AG10803 (cell line): ENCODE results near the gene OCIAD2.
A peak's percentile ranks its signal among the peaks of the same experiment; 100 is the strongest.

Experiments used
- DNase-seq: peaks from one replicate; pipeline ENCODE4 v3.0.0; 2010; ENCODE audit warnings: low read depth
- H3K4me3 ChIP-seq: 2 replicates; pipeline ENCODE4 v1.5.1; 2011; ENCODE audit warnings: mild to moderate bottlenecking, low read length, control low read depth
- TF ChIP-seq, protein P1 (sequence below): conservative IDR thresholded peaks from 2 replicates; pipeline ENCODE4 v1.5.1; 2011; ENCODE audit warnings: mild to moderate bottlenecking, low read length, control low read depth, inconsistent platforms

The OCIAD2 gene

DNA sequence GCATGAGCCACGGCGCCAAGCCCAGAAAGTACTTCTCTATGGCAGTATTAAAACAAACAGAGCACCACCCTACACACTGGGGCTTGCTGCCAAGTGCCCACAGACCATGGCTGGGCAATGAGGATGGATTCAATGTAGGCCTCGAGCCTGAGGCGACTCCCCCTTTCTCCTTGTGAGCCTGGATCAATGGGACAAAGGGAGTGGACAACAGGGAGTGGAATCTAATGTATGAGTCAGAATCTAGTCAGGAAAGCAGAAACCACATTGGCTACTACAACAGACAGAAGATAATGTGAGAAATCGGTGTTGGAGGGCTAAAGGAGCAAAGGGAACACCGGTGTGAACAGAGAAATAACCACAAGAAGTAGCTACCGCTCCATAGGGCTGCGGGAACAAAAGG lies 37.7 kb upstream of the OCIAD2 start:
- TF ChIP-seq, protein P1, sequence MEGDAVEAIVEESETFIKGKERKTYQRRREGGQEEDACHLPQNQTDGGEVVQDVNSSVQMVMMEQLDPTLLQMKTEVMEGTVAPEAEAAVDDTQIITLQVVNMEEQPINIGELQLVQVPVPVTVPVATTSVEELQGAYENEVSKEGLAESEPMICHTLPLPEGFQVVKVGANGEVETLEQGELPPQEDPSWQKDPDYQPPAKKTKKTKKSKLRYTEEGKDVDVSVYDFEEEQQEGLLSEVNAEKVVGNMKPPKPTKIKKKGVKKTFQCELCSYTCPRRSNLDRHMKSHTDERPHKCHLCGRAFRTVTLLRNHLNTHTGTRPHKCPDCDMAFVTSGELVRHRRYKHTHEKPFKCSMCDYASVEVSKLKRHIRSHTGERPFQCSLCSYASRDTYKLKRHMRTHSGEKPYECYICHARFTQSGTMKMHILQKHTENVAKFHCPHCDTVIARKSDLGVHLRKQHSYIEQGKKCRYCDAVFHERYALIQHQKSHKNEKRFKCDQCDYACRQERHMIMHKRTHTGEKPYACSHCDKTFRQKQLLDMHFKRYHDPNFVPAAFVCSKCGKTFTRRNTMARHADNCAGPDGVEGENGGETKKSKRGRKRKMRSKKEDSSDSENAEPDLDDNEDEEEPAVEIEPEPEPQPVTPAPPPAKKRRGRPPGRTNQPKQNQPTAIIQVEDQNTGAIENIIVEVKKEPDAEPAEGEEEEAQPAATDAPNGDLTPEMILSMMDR, result no peak
- H3K4me3 ChIP-seq, result no peak overlapping the region
- no peak for DNase-seq

DNA sequence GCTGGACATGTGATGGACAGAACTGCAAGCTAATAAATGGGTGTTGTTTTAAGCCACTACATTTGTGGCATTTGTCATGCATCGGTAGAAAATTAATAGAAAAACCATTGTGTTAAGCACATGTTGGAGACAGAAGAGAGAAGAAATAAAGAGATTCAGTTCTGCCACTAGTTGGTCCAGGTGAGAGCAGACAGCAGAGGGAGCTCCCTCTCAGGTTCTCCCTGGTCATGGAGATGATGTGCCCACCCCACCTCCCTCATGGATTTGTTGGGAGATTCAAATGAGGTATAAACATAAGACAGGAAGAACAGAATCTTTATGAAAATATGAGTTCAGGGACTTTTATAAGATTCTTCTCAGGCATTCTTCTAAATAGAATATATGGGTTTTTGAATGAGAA lies 36.8 kb upstream of the OCIAD2 start:
- no peak overlapping the region for H3K4me3 ChIP-seq
- TF ChIP-seq, protein P1, result no peak
- no peak for DNase-seq

GRCh38 chr4:48939785-48940184 lies 33.2 kb upstream of the OCIAD2 start:
- no peak overlapping the region for H3K4me3 ChIP-seq
- DNase-seq, result peak; percentile 71
- TF ChIP-seq, protein P1, result no peak

- TF ChIP-seq, protein P1, result no peak
- no peak for DNase-seq
- H3K4me3 ChIP-seq, result no peak overlapping the region
Observed at GRCh38 chr4:48938831-48939230, 32.3 kb upstream of the OCIAD2 start.

DNA sequence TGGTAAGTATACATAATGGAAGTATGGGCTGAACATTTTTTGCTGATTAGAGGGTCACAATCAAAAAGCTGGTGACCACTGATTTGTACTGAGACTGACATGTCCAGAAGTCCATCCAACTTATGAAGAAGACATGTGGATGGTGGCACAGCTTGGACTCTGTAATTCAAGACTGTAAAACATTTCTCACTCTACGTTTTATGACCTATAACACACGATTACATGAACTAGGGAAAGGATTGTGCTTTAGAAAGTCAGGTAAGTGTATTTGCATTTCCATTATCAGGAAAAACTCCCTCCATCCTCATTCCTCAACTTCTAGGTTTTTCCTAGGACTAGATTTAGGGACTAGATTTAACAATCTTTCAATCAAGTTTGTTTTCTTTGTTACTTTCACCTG lies 30.5 kb upstream of the OCIAD2 start:
- DNase-seq, result no peak
- TF ChIP-seq, protein P1, result no peak
- no peak overlapping the region for H3K4me3 ChIP-seq

DNA sequence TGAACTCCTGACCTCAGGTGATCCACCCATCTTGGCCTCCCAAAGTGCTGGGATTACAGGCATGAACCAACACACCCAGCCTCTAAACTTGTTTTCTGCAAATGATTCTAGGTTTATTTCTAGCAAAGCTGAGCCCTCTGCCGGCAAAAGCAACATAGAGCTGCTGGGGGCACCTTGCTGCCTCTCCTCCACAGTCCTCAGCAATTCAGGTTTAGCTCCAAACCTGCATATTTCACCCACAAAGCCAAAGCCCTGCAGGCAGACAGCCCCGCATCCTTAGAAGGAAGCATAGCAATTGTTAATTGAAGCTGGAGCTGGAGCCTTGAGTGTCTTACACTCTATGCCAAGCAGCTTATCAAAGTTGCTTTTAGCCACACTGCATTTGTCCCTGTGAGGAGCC lies 24.9 kb upstream of the OCIAD2 start:
- H3K4me3 ChIP-seq, result no peak overlapping the region
- no peak for DNase-seq
- TF ChIP-seq, protein P1, result no peak

DNA sequence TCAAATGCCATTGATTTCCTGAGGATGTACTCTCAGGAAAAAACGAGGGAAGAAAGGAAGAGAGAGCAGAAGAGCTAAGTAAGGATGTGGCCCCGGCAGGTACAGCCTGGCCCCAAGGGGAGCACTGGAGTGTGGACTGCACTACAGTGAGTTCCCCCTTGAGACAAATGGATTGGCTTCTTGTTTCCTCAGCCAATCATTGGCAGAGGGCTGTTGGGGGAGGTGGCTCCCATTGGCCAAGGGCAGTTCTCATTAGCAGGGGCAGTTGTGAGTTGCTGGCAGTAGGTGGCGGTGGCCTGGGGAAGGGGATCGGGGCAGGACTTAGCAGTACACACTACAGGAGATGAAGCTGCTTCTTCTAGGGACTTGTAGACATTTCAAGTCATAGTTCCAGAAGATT lies 24.1 kb upstream of the OCIAD2 start:
- H3K4me3 ChIP-seq, result no peak overlapping the region
- DNase-seq, result no peak

More for the DNA sequence above, 24.1 kb upstream of the OCIAD2 start:
- TF ChIP-seq, protein P1, result no peak
